Measurements from ENCODE around the gene NR2F1.

DNA sequence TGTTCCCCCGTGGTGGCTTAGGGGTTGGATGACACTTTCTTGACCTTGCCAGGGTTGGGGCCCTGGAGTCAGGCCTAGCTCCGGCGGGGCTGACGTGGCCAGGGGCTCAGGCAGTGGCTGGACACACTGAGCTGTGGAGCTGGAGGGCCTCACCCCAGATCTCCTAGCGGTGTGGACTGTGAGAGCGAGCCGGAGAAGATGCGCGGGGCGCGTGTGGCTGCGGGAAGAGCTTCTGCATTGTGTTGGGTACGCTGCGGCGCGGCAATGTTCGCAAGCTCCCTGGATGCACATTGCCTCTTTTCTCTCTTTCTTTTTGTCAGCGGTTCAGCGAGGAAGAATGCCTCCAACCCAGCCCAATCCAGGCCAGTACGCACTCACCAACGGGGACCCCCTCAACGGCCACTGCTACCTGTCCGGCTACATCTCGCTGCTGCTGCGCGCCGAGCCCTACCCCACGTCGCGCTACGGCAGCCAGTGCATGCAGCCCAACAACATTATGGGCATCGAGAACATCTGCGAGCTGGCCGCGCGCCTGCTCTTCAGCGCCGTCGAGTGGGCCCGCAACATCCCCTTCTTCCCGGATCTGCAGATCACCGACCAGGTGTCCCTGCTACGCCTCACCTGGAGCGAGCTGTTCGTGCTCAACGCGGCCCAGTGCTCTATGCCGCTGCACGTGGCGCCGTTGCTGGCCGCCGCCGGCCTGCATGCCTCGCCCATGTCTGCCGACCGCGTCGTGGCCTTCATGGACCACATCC lies 4.8 kb downstream of the NR2F1 start:
- TF ChIP-seq, protein P1, sequence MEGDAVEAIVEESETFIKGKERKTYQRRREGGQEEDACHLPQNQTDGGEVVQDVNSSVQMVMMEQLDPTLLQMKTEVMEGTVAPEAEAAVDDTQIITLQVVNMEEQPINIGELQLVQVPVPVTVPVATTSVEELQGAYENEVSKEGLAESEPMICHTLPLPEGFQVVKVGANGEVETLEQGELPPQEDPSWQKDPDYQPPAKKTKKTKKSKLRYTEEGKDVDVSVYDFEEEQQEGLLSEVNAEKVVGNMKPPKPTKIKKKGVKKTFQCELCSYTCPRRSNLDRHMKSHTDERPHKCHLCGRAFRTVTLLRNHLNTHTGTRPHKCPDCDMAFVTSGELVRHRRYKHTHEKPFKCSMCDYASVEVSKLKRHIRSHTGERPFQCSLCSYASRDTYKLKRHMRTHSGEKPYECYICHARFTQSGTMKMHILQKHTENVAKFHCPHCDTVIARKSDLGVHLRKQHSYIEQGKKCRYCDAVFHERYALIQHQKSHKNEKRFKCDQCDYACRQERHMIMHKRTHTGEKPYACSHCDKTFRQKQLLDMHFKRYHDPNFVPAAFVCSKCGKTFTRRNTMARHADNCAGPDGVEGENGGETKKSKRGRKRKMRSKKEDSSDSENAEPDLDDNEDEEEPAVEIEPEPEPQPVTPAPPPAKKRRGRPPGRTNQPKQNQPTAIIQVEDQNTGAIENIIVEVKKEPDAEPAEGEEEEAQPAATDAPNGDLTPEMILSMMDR (conservative IDR thresholded peaks at IDR 0.05; ENCODE audit: low read length): no peak
- no peak for TF ChIP-seq EZH2phosphoT487 (IDR thresholded peaks at IDR 0.05; ENCODE audit: borderline replicate concordance, low read depth, low read length)
